ENCODE measurements around the gene PDZD4.

- TF ChIP-seq CTCF (IDR thresholded peaks at IDR 0.05): no peak
- TF ChIP-seq POLR2AphosphoS5 (IDR thresholded peaks at IDR 0.05): no peak
These were observed 1.2 kb upstream of the PDZD4 start for GRCh38 chrX:153831429-153832150.
